GM19035 (cell line): ENCODE data around the gene DDI1.

ENCODE experiments used
- ATAC-seq: cut with Tn5 transposase; IDR thresholded peaks from one replicate; pipeline ENCODE4 v1.9.1; 2021; ENCODE audit not compliant: unreplicated experiment

The DDI1 gene

GRCh38 chr11:104075706-104076105 lies 39.3 kb downstream of the DDI1 start:
- ATAC-seq, result no peak

- ATAC-seq, result no peak
Measured at GRCh38 chr11:104076455-104076854, 40.0 kb downstream of the DDI1 start.

- no peak for ATAC-seq
Measured at GRCh38 chr11:104078245-104078644, 41.8 kb downstream of the DDI1 start.

- no peak for ATAC-seq
Measured at GRCh38 chr11:104078995-104079394, 42.6 kb downstream of the DDI1 start.

- no peak for ATAC-seq
Measured at GRCh38 chr11:104086621-104087020, 50.2 kb downstream of the DDI1 start.
